GM19395 (cell line): ENCODE measurements around the gene RP2.

Source experiments
- ATAC-seq: cut with Tn5 transposase; IDR thresholded peaks from one replicate; pipeline ENCODE4 v1.9.1; 2021; ENCODE audit warnings: mild to moderate bottlenecking, moderate library complexity; ENCODE audit not compliant: unreplicated experiment

The RP2 gene

DNA sequence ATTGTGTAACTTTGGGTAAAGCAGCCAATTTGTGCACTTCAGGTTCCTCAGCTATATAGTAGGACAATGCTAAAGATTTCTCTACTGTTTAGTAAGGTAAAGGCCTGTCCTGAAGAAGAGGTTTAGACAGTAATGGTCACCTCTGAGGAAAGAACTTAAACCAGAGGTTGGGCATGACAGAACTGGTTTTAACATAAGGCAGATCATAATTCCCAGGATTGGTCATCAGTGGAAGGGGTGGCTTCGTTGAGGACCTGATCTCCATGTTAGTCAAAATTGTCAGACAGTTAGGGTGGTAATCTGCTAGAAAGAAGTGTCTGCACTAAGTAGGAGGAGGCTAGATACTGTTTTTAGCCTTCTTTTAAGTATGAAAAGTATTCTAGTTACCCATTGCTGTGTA, 4.1 kb downstream of the RP2 start:
- no peak for ATAC-seq

DNA sequence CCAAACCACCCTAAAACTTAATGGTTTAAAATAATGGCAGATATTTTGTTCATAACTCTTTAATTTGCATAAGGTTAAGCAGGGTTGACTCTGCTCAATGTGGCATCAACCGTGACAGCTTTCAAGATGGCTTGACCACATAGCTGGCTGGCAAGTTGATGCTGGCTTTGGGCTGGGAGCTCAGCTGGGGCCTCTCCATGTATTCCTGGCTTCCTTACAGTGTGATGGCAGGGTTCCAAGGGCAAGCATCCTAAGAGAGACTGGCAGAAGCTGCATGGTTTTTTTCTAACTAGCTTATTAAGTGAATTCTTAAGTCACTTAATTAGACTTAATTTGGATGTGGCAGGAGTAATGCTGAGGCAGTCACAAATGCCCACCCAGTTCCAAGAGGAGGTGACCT, 4.5 kb downstream of the RP2 start:
- ATAC-seq: no peak

DNA sequence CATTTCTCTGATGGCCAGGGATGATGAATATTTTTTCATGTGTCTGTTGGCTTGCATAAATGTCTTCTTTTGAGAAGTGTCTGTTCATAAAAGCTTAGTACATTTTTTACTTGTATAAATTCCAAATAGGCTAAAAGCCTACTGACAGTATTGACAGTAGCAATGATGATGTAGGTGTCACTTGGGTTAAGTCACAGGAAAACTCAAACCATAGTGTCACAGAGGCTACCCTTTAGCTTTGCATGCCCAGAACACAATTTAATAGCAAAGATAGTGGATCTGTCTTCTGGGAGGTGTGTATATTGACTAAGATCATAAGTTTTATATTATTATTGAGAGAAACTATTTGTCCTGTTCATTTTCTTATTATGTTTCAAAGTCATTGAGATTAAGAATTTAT, 8.1 kb downstream of the RP2 start:
- ATAC-seq: no peak

DNA sequence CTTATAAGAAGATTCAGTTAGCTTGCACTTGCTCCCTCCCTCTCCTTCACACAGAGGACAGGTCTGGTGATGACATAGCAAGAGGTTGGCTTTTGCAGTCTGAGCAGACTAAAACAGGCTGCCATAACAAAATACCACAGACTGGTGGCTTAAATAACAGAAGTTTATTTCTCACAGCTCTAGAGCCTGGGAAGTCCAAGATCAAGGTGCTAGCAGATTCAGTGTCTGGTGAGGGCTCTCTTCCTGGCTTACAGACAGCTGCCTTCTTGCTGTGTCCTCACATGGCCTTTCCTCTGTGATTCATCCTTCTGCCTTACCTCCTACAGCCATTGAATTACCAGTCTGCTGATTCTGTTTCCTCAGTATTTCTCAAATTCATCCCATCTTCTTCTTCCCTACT, 13.1 kb downstream of the RP2 start:
- ATAC-seq: no peak

DNA sequence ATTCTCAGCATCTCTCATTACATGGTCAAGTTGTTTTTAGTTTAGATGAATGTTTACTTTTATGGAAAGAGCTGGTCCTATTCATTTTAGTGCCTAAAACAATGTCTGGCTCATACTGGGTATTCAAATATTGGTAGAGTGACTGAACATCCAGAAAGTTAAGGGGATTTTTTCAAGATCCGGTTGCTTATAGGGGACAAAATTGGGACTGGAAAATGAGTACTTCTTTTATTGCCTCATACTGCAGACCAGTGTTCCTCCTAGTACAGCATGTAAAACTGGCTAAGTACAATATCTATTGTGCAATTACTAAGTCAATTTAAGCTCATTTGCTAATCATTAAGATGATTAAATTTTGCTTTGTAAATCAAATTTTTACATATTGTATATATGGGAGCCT, 13.9 kb downstream of the RP2 start:
- ATAC-seq: no peak

DNA sequence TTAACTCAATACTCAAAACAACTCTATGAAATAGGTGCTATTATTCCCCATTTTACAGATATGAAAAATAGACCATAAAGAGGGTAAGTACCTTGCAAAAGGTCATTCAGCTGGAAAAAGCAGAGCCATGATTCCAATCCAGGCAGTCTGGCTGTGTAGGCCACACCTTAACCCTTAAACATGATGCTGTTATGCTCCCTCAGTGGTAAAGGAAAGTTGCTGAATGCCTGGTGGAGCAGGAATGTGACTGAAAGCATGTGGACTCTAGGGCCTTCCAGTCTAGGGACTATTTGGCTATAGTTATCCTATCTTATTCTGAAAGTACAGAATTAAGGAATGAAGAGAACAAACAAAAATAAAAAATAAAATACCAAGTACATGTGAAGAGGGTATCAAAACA, 19.6 kb downstream of the RP2 start:
- no peak for ATAC-seq

DNA sequence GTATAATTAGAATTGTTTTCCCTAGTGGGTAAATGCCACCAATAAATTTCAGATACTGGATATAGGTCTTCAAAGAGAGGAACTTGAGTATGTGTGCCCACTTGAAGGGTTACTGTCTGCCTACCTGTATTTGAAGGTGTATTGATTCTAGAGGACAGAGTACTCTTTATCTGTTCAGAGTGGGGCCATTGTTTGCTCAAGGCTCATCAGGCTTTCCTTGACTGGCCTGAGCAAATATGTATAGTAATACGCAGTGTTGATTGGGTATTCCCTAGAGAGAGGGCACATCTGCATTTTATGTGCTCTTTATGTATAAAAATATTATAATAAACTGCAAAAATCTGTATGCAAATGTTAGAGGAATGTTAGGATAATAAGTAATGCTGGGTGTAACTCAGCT, 23.7 kb downstream of the RP2 start:
- ATAC-seq: no peak

DNA sequence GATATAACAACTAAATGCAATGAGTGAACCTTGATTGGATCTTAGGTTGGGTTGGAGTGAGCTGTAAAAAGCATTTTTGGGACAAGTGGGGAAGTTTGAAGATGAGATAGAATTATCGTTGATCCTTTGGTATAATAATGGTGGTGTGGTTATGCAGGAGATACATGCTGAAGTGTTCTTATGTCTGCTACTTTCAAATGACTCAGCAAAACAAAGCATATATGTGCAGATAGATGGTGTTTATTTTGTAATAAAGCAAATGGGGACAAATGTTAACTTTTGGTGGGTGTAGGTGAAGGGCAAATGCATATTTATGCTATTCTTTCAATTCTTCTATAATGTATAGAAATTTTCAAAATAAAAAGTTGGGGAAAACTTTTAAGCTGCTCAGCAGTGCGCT, 26.2 kb downstream of the RP2 start:
- no peak for ATAC-seq

DNA sequence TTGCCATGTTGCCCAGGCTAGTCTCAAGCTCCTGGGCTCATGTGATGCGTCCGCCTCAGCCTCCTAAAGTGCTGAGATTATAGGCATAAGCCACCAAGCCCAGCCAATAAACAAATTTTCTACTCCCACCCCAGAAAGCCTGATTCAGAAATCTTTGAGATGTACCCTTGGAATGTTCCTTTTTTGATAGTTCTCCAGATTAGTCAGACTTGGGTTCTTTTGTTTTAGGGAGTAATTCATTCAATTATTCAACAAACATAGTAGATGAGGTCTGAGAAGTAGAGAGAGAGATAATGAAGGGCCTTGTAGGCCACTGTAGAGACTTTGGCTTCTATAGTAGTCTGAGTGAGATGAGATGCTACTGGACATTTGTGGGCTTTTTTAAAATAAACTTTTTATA, 27.8 kb downstream of the RP2 start:
- ATAC-seq: no peak

DNA sequence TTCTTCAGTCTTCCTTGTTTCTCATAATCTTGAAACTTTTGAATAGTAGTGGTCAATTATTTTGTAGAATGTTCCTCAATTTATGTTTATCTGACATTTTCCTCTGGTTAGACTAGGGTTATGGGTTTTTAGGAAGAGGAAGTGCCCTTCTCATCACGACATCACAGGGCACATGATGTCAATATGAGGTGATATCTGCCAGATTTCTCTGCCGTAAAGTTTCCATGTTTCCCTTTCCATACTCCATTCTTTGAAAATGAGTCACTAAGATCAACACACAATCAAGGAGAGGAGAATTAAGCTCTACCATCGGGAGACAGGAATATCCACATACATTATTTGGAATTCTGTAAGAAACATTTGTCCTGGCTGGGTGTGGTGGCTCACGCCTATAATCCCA, 28.4 kb downstream of the RP2 start:
- no peak for ATAC-seq

DNA sequence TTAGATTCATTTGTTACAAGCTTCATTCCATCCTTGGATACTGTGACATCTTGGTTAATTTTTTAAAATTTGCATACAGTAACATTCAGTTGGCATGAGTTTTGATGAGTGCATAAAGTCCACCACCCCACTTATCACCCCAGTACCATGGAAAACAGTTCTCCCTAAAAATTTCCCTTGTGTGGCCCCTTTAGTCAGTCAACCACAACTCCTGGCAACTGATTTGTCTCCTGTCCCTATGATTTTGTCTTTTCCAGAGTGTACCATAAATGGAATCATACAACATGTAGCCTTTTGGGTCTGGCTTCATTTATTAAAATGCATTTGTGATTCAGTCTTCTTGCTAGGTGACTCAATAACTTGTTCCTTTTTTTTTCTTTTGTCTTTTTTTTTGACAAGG, 29.9 kb downstream of the RP2 start:
- no peak for ATAC-seq

DNA sequence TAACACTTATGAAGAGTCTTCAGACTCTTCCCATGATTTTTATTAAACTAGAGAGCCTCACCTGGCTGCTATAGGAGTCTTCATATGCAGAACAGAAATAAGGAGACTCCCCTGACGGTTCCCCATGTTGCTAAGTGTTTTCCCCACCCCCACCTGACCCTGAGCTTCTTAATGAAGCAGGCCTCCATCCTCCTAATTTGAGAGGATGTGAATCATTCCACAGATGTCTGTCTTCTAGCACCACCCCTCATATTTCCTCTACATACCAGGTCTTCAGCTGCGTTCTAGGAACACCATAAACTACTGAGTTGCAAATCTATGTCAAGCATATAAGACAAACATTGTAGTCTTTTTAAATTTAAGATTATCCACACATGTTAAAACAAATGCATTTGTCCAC, 36.9 kb downstream of the RP2 start:
- ATAC-seq: no peak

DNA sequence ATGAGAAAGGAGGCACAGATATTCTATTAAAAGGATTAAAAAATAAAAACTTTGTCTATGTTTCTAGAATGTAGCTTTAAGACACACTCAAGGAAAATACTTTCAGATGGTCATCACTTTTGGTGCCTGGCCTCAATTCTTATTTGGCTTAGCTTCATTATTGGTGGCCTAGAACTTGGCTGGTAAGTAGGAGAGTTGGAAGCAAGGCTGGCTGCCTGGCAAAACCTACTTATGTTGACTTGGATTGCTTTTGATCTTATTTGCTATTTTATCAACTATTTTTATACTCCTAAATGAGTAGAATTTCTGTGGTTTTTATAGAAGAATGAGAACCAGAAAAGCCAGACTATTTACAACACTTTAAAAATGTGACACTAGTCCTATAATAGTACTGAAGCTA, 40.1 kb downstream of the RP2 start:
- ATAC-seq: no peak

DNA sequence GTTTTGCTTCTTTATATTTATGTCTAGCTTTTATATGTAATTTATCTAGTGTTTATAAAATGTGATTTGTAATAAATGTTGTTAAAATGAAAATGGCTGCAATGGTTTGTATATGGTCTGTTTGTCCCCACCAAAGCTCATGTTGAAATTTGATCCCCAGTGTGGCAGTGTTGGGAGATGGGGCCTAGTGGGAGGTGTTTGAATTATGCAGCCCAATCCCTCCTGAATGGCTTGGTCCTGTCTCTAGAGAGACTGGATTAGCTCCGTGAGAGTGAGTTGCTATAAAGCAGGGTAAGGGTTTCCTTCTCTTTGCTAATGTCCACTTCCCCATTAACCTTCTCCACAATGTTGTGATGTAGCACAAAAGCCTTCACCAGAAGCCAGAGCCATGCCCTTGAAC, 45.4 kb downstream of the RP2 start:
- no peak for ATAC-seq

DNA sequence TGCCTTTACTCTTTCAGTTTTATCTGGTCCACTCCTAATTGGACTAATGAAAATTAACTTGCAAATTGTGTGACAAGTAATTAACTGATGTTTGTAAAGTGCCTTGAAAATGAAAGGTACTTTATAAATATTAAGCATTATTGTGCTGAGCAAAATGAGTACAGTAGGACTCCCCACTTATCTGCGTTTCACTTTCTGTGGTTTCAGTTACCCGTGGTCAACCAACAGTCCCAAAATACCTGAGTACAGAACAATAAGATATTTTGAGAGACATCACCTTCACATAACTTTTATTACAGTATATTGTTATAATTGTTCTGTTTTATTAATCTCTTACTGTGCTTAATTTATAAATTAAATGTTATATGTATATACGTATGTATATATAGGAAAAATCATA, 48.0 kb downstream of the RP2 start:
- ATAC-seq: no peak

DNA sequence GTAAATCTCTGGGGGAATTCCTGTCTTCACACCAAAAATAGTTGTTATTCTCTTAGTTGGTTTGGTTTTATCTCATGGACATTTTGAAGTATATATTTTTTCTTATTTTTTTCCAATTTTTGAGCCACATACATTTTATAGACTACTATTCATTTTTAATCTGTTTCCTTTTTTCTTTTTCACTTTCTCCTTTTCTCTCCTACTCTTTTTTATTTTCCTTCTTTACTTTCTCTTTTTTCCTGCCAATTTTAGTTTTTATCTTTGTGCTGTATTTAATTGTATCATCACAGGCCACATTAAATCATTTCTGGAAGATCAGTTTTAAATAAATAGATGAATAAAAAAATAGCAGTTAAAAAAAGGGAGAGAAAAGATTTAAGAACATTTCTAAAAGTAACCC, 61.4 kb downstream of the RP2 start:
- no peak for ATAC-seq

DNA sequence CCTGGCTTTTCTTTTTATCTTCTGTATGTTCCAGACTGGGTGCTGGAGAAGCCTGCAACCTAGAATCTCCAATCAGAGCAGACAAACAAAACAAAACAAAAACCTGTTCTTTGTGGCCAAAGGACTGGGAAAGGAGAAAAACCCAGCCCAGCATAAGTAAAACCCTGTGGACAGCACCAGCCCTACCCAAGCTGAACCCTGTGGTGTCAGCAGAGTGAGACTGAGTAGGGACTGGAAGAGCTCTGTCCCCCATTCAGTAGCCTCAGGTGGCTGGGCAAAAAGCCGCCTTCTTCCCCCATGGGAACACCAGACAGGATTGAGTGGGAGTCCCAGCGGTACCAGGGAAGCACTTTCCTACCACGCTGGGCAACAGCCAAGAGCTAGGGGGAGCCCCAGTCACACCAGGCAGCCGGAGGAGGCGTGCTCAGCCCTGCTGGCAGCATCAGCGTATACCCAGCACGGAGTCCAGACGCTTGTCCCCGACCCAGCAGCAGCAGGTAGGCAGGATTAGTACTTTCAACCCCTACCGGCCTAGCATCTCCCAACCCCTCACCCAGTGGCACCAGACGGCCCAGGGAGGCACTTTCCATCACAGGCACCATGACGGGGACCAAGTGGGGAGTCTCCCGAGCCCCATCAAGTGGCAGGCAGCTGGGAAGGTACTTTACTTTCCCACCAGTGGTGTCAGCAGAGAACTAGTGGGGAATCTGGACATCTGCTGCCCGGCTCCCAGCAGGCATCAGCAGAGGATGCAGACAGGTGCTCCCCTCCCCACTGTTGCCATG, 66.8 kb downstream of the RP2 start:
- ATAC-seq: peak; percentile 94

DNA sequence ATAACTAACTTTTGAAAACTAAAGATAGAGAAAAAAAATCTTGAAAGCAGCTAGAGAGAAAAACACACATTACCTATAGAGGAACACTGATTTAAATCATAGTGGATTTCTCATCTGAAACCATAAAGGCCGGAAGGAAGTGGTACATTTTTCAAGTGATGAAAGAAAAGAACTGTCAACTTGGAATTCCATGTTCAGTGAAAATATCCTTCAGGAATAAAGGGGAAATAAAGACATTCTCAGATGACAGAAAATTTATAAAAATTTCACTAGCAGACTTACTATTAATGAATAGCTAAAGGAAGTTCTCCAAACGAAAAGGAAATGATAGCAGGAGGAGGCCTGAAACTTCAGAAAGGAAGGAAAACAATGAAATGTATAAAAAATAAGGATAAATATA, 67.8 kb downstream of the RP2 start:
- no peak for ATAC-seq

DNA sequence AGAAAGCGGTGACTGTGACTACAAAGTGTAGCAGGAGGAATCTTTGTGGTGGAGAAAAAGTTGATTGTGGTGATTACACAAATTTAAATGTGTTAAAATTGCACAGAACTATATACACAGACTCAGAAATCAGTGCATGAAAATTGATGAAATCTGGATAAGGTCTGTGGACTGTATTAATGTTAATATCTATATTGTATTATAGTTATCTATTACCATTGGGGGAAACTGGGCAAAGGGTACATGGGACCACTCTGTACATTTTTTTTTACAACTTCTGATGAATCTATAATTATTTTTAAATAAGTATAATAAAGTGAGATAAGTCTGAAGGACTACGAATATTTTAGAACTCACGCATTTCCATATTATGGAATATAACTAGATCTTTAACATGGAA, 73.6 kb downstream of the RP2 start:
- ATAC-seq: no peak

DNA sequence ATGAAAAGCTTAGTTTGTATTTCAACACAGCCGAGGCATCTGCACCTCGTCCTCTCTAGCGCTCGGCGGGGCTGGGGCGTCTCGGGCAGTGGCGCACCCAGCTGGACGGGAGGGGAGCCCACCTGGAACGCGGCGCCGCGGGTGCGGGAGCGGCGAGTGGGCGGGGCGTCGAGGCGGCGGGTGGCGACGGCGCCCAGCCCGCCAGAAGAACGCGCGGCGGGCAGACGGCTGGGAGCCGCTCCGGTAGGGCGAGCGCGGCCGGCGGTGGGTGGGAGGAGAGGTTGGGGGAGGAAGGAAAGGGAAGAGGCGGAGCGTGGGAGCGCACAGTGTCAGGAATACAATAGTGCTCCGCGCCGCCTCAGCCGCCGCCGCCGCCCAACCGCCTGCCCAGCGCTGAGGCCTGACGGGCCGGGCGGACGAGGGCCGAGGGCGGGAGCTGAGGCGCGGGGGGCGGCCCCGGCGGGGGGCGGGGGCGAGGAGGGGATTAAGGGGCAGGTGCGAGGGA, 75.3 kb downstream of the RP2 start, which contains the start of gene JADE3:
JADE3 (plus strand) TSS at position 324 of the 505 bp plus-strand sequence. CDS start 72,474 bp downstream, outside the sequence.
- no peak for ATAC-seq

DNA sequence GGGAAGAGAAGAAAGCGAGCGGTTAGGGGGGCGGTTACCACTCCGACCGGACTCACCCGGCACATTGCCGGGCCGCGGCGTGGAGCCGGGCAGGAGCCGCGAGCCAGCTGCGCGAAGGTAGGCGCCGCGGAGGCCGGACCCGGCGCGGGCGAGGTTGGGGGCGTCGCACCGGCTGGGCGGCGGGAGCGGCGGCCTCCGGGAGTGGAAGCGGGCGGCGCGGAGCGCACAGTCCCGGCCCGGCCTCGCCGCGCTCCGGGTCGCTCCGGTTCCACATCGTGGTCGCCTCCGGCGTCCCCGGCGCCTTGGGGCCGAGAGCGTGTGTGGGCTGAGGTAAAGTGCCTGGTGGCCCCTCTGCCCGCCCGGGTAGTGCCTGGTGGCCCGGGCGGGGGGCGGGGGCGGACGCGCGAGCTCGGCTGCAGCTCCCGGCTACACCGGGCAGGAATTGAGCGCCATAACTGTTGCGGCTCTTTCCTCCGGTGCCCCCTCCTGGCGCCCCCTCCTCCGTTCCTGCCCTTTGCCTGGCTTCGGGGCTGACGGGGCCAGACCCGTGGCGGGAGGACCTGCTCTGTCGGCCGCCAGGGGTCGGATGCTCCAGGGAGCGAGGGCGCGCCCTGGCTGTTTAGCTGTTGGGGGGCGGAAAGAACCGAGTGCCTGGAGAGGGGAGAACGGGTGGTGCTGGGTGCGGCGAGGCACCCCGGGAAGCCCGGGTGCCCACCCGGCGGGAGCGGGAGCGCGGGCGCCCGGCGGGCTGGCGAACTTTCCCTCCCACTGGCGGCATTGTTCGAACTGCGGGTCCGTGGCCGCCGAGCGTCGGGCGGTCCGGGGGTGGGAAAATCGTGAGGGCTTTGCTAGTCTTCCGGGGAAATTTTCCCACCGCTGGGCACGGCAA, 76.0 kb downstream of the RP2 start:
- ATAC-seq: no peak

DNA sequence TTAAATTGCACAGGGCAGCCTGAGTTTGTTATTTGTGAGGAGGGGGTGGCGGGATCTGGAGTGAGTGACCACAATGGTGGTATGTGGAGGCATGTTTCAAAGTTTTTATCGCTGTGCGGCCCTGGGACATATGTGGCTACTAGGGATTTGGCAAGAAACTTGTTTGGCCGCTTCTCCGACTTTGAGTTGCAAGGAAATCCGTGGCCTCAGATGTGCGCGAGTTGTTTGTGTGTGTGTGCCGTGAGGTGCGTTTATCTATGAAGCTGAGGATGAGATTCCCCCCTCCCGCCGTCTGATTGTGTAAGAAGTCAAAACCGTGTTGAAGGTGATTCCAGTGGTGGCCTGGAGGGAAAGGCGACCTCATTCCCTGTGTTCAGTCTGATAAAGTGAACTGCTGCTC, 76.8 kb downstream of the RP2 start:
- no peak for ATAC-seq
